ENCODE measurements around the gene TSPAN19.
A peak's percentile ranks its signal among the peaks of the same experiment; 100 is the strongest.
"Not testable (repeated sequence)": the region's sequence is repeated elsewhere in the genome, so short reads cannot be mapped to it uniquely, and the experiment has no call there.

Gene TSPAN19

DNA sequence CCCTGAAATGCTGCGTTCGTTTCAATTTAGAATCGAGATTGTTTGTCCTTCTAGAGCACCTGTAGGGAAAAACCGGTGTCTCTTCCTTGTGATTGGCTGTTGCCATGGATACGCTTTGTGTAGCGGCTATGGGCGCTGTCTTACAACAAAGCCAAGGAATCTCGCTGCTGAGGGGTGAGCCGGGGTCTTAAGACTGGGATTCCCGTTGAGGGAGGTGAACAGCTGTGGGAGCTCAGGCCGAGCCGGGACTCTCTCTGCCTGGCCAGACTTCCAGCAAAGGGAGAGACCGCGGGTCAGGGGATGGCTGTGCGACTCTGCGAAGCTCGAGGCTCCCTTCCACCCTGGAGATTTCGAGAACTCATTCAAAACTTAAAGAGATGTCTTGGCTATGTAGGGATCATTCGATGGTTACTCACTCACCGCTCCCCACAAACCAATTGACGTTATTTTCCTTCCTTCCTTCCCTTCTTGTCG, at the start of gene TSPAN19, which contains the start of gene LRRIQ1:
TSPAN19 (minus strand) TSS at position 44 of the 474 bp plus-strand sequence. CDS start 6,331 bp downstream, outside the sequence.
LRRIQ1 (plus strand) TSS at position 118 of the 474 bp plus-strand sequence. CDS start 1,826 bp downstream, outside the sequence.
- DNase-seq (ENCODE audit: low spot score) = peak; percentile 57

DNA sequence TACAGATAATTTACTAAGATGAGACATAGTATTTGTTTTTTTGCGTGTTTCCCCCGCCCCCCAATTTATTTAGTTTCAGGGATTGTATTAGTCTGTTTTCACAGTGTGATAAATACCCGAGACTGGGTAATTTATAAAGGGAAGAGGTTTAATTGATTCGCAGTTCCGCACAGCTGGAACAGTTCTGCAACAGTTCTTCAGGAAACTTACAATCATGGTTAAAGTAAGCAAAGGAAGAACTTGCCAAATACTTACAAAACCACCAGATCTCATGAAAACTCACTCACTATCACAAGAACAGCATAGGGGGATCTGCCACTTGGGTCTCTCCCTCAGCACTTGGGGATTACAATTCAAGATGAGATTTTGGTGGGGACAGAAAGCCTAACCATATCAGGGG, 49.0 kb upstream of the TSPAN19 start:
- DNase-seq (ENCODE audit: low spot score) = no peak

DNA sequence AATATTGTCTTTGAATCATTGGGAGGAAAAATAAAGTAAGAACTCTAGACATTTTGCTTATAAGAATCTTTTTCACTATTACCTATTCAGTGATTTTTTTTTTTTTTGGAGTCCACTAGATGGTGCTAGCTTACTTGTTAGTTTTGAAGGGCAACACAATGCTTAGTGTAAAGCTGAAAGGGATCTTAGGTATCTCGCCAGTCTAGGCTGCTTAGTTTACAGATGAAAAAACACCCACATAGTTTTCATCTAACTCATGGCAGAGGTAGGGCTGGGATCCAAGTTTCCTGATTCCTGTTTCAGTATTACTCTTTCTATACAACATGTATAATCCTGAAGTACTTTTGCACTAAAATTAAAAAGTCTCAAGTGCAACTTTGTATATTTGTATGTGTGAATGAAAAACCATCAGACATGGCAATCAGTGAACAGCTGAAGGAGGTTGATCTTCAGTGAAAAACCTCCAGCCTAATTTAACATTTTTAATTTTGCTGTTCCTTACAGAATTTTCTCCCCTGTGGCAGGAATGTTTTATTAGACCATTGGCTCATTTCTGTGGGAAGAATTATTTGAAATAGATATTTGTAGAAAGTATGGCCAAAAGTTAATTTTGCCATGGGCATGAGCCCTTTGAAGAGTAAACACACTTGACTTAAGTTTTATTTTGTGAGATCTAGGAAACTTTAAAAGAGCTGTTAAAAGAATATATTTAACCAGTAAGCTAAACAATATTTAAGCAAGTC, 40.8 kb upstream of the TSPAN19 start:
- DNase-seq (ENCODE audit: low spot score) = peak; percentile 82

DNA sequence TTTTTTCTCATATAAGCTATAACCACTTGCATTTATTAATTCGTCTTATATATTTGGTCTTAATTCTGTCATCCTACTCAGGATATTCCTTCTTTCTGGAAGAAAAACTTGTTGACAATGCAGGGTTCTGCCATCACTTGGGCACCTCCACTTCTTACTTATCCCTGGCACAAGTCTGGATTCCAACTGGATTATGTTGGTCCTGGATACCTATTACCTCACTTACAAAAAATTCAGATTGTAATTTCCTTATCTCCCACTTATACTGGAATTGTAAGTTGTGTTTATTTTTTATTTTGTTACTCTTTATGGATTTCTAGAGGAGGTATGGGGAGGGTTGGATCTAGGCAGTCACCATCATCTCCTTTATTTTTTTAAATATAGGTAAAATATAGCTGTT, 36.7 kb upstream of the TSPAN19 start:
- no peak for DNase-seq (ENCODE audit: low spot score)

DNA sequence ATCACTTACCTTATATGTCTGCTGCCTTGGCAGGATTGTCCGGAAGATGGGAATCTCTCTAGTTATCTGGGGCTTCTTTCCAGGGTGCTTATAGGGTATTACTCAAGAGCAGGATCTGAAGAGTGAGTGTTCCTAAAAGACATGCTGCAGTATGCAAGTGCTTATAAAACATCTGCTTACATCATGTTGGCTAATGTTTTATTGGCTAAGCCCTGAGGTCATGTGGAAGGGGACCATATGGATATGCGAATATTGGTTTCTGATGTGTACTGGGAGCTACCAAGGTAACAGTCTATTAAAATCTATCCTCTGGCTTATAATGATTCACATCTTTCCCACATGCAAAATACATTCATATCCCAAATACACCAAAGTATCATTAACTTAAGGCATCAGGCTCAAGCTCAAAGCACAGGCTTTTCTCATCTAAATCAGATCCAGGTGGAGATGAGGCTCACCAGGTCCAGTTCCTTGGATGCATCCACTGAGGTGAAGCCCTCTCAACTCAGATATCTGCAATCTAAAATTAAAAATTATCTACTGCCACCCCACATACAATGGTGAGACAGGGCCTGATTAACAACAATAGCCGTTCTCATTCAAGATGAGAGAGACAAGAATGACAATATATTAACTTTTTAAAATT, 29.9 kb upstream of the TSPAN19 start:
- no peak for DNase-seq (ENCODE audit: low spot score)

DNA sequence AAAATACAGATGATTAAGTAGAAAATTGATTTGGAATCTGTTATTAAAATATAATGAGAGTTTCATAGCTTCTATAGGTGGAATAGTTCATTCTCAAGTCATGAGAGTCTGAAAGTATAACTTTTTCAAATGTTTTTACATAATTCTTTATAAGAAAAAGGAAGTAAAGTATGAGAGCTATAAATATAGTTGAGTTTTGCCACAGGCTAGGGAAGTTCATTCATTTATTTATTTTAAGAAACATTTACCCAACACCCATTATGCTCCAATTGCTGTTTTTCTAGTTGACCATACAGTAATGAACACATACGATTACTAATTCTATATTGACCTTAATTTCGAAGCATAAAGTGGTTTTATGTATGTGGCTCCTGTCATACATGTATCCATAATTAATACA, 24.8 kb upstream of the TSPAN19 start:
- DNase-seq (ENCODE audit: low spot score) = no peak

DNA sequence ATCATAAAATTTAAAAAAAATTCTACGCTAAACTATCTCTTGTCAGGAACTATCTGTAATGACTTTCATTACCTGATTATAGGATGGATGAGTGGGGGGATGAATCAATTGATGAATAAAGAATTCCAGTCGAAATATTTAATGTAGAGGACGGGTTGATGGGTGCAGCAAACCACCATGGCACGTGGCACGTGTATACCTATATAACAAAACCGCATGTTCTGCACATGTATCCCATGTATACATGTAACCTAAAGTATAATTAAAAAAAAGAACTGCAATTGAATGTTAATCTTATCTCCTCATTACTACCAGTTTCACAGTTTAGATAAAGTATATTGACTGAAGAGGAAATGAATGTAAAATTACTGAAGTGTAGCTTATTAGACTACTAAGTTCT, 23.5 kb upstream of the TSPAN19 start:
- no peak for DNase-seq (ENCODE audit: low spot score)

DNA sequence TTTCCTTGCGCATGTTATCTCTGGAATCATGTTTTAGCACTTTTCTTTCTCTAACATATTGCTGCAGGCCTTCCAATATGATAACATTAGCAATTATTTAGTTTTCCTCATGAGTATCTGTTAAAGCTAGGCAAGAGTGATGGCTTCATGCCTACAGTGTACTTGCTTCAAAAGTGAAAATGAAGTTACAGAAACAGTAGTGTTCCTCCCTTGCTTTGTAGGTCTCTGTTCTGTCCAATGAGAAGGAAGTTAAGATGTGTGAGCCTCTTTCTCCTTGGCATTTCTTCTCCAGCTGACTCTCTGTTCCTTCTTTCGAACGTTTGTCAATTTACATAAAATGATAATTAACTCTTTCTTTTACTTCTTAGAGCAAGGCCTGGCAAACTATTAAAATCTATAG, 22.3 kb upstream of the TSPAN19 start:
- no peak for DNase-seq (ENCODE audit: low spot score)

DNA sequence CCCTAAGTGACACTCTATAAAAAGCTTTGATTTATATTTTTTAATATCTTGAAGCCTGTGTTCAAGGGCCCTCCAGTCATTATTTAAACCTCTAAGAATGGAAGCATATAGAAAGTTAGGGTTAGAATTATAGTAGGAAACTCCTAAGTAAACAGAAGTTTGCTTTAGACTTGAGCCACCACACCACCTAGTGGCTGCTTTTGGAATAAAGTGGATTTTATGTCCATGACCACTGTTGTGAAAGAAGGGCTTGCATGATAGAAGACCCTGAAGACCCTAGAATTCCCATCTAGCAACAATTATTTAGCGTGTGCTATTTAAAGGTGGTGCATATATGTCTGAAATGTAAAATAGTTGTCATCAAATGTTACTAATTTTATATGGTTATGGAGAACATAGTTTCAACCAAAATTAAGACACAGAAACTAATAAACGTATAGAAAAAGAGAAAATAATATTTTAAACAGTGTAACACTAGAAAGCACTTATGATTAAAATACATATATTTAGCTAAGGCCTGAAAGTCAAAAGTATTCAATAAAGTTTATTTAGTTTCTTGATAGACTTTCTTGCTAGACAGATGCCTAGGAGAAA, 21.4 kb upstream of the TSPAN19 start:
- peak; percentile 25 for DNase-seq (ENCODE audit: low spot score)

DNA sequence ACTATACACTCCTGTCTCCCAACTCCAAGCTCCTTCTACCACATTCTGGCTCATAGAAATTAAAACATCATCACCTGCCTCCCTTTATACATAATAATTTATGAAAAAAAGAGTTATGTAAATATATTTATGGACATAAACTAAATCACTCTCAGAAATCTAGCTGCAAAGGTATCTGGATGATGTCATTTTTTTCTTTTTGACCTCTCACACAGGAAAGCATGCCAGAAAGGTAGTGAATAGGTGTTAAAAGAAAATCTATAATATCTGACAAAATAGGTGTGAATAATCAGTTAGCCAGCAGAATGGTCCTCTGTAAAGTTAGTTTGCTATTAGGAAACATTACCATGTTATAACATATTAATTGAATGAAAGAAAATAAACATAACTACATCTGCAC, 7.8 kb upstream of the TSPAN19 start:
- no peak for DNase-seq (ENCODE audit: low spot score)

DNA sequence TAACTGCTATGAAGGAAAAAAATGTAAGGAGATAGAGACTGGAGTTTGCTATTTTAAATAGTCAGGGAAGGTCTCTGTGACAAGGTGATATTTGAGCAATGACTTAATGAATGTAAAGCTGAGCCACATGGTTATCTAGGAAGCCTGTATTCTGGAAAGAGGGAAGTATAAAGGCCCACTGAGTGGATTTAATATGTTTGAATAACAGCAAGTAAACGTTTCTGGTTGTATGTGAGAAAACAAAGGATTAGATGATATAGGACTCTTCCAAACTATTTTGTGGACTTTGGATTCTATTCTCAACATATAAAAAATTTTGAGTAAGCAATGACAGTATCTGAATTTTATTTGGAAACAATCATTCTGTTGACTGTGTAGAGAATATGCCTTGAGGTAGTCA, 5.3 kb upstream of the TSPAN19 start:
- DNase-seq (ENCODE audit: low spot score) = no peak

DNA sequence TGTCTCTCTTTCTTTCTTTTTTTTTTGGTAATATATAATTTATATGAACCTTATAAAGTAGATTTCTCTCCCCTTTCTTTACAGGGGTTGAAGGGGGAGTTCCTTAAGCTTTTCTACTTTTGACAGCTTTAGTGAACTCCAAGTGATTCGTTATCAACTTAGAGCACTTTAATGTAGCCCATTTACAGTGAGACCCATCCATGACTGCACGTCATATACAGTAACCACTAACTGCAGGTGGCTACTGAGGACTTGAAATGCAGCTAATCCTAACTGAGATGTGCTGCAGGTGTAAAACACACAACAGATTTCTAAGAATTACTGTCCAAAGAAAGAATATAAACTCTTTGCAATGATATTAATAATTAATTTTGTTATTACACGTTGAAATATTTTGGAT, 656 bp upstream of the TSPAN19 start:
- DNase-seq (ENCODE audit: low spot score) = no peak

DNA sequence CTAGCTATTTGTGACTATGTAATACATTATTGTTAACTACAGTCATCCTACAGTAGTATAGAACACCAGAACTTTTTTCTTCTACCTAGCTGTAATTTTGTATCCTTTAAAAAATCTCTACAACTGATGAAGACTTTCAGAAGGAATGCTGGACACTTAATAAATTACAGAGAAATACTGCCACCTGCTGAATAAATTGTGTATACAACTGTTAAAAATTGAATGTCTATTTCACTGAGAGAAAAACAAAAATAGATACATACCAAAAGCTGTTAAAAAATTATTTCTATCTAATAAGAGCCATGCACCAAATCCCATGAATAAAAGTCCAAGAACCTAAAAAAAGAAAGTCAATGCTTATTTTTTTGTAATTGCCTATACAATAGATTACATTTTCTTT, 6.6 kb downstream of the TSPAN19 start:
- DNase-seq (ENCODE audit: low spot score) = peak; percentile 25

DNA sequence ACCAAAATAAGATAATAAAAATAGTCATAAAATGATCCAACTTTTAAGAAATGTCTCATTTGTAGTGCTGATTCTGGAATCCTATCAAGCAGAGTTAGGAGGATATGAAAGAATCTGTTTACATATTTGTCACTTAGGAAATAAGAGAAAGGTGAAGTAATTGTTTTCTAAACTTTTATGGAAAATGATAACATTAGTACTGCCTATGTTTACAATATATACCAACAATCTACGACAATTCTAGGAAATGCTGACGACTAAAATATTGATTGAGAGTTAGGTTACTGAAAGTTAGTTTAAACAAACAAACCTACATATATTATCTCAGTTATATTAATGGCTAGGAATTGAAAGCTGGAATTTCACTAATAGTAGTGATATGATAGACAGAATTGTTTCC, 18.0 kb downstream of the TSPAN19 start:
- DNase-seq (ENCODE audit: low spot score) = no peak

DNA sequence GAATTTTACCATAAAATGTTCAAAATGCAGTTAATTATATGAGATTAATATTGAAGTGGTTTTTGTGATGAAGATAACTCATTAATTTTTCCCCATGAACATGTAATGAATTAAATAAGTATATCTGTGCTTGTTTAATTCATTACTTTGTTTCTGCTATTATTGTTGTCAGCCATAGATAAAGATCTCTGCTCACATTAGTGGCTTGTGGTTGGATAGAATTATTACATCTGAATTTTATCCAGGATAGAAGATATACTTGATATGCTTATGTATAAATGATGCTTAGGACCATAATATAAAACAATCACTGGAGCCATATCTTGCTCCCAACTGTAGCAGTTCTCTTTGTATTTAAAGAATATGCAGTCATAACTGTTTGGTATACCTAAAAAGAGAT, 18.5 kb downstream of the TSPAN19 start:
- no peak for DNase-seq (ENCODE audit: low spot score)

DNA sequence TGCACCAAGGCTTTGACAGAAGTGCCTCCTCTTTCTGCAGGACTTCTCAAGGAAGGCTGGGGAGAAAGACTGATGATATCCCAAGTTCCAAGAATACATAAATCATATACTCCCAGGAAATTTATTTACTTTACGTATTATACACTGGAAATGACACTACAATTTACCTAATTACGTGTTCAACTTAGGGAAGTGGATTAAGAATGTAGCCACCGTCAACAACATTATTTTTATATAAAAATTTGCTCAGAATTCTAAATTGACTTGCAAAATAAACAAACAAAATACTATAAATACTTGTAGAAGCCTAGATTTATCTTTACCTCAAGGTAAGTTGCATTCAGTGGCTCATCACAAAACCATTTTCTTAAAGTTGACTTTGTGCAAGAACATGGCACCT, 18.9 kb downstream of the TSPAN19 start:
- DNase-seq (ENCODE audit: low spot score) = no peak

DNA sequence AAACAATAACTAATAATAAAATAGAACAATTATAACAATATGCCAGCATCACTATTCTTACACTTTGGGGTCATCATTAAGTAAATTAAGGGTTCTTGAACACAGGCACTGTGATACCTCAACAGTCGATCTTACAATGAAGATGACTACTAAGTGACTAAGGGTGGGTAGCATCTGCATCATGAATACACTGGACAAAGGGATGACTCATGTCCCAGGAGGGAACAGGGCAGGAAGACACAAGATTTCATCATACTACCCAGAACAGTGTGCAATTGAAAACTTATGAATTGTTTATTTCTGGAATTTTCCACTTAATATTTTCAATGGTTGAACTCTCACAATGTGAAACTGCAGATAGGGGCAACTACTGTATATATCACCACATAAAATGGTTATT, 19.7 kb downstream of the TSPAN19 start:
- peak; percentile 71 for DNase-seq (ENCODE audit: low spot score)

DNA sequence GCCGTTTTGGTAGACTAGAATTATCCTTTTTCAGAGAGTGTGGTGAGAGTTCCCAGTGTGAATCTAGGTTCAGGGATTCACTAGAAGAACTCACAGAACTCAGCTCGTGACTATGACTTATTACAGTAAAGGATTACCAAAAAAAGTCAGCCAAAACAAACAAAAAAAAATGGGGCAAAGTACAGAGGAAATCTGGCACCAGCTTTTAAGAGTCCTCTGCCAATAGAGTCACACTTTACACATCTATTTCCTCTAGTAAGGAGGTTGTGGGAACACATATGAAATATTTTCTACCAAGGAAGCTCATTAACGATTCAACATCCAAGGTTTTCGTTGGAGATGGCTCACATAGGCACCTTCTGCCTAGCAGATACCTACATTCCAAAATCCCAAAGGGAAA, 28.2 kb downstream of the TSPAN19 start:
- DNase-seq (ENCODE audit: low spot score) = no peak

DNA sequence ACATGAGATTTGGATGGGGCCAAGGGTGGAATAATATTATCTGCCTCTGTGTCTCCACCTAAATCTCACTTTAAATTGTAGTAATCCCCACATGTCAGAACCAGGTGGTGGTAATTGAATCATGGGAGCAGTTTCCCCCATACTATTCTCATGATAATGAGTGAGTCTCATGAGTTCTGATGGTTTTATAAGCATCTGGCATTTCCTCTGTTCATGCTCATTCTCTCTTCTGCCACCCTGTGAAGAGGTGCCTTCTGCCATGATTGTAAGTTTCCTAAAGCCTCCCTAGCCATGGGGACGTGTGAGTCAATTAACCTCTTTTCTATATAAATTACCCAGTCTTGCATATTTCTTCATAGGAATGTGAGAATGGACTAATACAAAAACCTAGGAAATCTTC, 29.9 kb downstream of the TSPAN19 start:
- no peak for DNase-seq (ENCODE audit: low spot score)

DNA sequence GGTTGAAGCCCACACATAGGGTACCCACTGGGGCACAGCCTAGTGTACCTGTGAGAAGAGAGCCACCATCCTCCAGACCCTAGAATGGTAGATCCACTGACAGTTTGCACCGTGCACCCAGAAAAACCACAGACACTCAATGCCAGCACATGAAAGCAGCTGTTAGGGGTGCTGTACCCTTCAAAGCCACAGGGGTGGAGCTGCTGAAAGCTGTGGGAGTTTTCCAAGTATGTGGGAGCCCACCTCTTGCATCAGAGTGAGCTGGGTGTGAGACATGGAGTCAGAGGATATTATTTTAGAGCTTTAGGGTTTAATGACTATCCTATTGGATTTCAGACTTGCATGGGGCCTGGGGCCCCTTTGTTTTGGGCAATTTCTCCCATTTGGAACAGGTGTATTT, 30.5 kb downstream of the TSPAN19 start:
- DNase-seq (ENCODE audit: low spot score) = peak; percentile 10

DNA sequence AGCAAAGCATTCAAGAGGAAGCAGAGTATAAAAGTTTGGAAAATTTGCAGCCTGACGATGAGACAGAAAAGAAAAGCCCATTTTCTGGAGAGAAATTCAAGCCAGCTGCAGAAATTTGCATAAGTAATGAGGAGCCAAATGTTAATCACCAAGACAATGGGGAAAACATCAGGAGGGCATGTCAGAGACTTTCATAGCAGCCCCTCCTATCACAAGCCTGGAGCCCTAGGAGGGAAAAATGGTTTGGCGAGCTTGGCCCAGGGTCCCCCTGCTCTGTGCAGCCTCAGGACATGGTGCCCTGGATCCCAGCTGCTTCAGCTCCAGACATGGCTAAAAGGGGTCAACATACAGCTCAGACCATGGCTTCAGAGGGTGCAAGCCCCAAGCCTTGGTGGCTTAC, 31.0 kb downstream of the TSPAN19 start:
- not testable (repeated sequence) for DNase-seq (ENCODE audit: low spot score)

DNA sequence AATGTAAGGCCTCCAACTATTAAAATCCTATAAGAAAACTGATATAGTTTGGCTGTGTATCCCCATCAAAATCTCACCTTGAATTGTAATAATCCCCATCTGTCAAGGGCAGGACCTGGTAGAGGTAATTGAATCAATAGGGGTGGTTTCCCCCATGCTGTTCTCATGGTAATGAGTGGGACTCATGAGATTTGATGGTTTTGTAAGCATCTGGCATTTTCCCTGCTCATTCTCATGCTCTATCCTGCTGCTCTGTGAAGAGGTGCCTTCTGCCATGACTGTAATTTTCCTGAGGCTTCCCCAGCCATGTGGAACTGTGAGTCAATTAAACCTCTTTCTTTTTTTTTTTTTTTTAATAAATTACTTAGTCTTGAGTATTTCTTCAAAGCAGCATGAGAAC, 31.9 kb downstream of the TSPAN19 start:
- no peak for DNase-seq (ENCODE audit: low spot score)

DNA sequence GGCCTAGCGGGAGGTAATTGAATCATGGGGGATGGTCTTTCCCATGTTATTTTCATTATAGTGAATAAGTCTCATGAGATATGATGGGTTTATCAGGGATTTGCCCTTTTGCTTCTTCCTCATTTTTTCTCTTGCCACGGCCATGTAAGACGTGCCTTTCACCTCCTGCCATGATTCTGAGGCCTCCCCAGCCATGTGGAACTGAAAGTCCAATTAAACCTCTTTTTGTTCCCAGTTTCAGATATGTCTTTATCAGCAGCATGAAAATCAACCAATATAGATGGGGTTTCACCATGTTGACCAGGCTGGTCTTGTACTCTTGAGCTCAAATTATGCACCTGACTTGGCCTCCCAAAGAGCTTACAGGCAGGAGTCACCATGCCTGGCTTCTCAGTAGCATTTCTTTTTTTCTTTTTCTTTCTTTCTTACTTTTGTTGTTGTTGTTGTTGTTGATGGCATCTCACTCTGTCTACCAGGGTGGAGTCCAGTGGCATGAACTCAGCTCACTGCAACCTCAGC, 33.2 kb downstream of the TSPAN19 start:
- DNase-seq (ENCODE audit: low spot score) = no peak

Data from SW480 (cell line).